GM18909 (cell line): ENCODE data around the gene CPT1B.
"Not testable (repeated sequence)": the region's sequence is repeated elsewhere in the genome, so short reads cannot be mapped to it uniquely, and the experiment has no call there.

Source experiments
- ATAC-seq: cut with Tn5 transposase; IDR thresholded peaks from one replicate; pipeline ENCODE4 v1.9.1; 2021; ENCODE audit warnings: mild to moderate bottlenecking; ENCODE audit not compliant: unreplicated experiment, poor library complexity

Gene CPT1B

DNA sequence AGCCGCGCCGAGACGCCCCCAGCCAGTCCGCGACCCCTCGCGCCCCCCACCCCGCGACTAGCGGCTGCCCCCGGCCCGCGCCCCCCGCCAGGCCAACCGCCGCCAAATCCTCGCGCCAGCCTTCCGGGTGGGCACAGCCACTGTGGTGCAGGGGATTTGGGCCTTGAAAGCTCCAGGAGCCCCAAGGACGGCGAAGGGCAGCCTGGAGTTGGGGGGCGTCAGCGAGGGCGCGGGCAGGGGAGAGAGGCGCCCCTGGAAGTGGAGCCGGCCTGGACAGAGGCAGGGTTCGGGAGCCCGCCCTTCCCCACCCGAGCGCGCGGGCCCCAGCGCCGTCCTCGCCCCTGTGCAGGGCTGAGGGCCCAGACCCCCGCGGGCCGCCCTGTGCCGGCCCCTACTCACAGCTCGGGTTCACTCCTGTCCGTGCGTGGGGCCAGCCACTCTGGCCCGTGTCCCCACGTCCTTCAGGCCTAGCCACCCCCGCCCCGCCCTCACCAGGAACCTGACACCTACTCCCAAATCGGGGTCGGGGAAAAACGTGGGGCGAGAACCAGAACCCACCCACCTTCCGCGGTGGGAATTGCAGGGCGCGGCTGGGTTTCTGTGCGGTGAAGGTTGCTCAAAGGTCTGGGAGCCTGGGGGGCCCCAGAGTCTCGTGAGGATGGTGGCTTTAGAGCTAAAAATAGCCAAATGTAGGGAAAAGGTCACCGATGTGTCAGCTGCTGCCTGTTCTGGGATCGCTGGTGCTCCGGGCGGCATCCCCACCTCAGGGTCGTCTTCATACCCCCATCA is at the start of gene CPT1B:
TSS of gene CPT1B (minus strand) at position 441 of the 789 bp plus-strand sequence. CDS start 512 bp downstream, outside the sequence.
- no peak for ATAC-seq

DNA sequence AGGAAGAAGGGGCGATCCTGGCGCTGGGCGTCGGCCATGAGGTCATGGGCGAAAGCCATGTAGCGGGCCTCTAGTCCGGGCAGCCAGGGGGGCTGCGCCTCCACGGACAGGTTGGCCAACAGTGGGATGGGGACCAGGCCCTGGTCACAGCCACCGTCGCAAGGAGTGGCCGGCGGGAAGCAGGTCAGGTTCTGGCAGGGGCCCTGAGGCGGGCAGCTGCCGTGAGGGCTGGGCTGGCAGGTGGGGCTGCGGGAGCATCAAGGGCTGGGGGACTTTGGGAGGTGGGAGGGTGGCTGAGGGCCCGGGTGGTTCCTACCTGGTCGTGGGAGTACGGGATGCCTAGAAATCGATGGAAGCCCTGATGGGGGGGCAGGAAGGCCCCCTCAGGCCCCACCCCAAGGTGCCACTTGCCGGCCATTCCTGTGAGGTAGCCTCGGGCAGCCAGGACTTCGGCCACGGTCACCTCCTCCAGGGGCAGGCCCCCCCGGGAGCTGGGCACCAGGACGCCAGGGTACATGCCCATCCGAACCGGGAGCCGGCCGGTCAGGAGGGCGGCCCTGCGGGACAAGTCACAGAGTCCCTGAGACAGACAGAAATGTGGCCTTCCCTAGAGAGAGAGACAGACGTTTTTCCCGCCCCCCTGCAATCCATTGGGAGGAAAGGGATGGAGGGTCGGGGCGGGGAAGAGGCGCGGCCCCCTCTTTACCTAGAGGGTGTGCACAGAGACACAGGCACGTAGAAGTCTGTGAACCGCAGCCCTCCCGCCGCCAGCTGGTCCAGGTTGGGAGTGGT is 48.8 kb upstream of the CPT1B start:
- no peak for ATAC-seq

GRCh38 chr22:50626314-50626849 is 48.2 kb upstream of the CPT1B start:
- ATAC-seq, result no peak

GRCh38 chr22:50625568-50626313 is 47.5 kb upstream of the CPT1B start:
- ATAC-seq, result no peak

- ATAC-seq, result no peak
Measured at GRCh38 chr22:50625131-50625567, 46.9 kb upstream of the CPT1B start.

- no peak for ATAC-seq
Measured at GRCh38 chr22:50624347-50625130, 46.3 kb upstream of the CPT1B start.

GRCh38 chr22:50622723-50623327 is 44.6 kb upstream of the CPT1B start:
- ATAC-seq, result no peak

GRCh38 chr22:50621948-50622722 is 43.9 kb upstream of the CPT1B start:
- ATAC-seq, result no peak

DNA sequence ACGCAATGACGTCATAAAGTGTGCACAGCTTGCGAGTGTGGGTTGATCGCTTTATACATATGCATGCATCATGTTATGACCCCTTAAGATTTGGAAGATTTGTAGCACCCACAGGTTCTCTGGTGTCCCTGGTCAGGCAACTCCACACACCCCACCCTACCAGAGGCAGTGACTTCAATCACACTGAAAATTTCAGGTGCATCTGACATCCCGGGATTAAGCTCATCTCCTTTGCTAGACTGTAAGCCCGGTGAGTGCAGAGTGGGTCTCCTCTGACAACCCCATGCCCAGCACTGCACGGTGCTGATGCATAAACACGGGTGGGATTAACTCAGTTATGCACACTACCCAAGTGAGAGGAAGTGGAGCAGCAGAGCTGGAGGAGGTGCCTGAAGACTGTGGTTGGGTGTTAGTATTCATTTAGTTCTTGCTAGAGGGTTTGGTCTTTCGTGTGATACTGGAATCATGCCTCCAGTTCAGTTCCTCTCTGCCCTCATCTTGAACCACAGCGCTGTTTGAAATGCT is 43.2 kb upstream of the CPT1B start:
- ATAC-seq, result peak; percentile 43

DNA sequence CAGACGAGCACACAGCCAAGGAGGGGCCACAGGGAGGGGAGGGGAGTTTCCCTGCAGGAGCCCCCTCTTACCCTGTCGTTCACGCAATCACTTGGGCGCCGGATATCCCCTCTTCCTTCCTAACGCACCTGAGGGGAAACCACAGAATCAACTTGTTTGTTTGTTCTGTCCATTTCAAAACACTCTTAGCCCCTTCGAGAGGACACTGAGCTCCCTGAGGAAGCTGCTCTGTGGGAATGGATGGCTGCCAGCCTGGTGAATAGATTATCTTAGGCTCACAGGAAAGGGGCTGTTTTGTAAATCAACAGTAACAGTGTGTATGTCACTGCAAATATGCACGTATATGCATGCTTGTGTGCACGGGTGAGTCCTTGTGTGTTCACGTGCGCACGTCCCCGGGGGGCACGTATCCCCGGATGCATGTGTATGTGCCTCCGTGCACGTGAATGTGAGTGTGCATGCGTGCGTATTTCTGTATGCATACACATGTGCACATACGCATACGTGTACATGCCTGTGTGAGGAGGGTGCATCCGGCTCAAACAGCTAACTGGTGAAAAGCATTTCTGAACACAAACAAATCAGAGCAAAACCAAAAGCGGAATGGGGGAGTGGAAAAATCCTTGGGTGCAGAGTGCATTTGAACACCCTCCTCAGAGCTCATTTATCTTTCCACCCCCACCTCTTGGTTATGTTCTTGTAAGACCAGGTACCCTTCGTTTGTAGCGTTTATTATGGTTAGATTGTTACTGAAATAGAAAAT is 42.5 kb upstream of the CPT1B start:
- peak; percentile 60 for ATAC-seq

DNA sequence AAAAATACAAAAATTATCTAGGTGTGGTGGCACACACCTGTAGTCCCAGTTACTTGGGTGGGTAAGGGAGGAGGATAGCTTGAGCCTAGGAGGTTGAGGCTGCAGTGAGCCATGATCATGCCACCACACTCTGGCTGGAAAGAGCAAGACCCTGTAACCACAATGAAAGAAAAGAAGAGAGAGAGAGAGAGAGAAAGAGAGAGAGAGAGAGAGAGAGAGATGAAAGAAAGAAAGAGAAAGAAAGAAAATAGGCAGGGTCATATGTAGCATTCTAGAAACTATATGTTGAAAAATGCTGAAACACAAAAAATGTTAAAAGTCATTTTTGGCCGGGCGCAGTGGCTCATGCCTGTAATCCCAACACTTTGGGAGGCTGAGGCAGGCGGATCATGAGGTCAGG is 36.1 kb upstream of the CPT1B start:
- not testable (repeated sequence) for ATAC-seq

GRCh38 chr22:50613291-50613981 is 35.2 kb upstream of the CPT1B start:
- no peak for ATAC-seq

DNA sequence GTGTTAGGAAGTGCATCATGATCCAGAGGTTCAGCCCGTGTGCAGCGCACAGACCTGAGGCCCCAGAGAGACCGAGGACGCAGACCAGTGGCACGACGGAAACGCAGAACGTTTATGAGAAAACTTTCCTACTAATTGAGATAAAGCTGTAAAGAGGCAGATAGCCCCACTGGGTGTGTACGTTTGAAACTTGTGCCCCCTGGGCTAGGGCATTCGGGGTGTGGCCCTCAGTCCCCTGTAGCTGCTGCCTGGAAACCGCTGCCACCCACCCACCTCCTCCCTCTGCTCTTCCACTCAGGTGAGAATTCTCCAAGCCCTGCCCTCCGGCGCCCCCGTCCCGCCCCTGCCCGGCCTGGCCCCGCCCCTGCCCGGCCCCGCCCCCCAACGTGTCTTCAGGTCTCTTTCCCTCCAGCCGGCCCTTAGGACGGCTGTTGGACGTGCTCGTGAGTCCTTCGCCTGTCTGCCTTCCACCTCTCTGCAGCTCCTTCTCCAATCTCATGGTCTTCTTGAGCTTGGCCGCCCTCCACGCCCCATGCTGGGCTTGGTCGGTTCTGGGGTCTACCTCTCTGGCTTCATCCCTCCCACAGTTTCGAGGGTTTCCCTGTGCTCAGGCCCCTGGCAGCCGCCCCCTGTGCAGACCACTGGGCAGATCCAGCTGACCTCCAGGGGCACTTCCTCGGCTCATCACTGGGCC is 34.4 kb upstream of the CPT1B start:
- no peak for ATAC-seq

DNA sequence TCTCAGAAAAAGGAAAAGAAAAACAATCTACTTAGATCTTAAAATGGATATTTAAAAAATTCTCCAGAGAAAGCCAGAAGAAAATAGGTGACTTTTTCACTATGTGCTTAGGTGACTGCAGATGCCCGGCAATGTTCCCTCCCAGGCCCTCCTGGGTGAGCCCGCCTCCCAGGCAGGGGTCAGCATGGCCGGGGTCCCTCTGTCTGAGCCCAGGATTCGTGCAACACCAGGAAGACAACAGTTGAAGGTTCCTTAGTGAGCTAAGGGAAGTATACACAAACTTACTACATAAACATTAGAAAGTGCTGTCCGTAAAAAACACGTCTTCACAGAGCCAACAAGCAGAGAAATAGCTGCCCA is 33.9 kb upstream of the CPT1B start:
- ATAC-seq, result no peak

DNA sequence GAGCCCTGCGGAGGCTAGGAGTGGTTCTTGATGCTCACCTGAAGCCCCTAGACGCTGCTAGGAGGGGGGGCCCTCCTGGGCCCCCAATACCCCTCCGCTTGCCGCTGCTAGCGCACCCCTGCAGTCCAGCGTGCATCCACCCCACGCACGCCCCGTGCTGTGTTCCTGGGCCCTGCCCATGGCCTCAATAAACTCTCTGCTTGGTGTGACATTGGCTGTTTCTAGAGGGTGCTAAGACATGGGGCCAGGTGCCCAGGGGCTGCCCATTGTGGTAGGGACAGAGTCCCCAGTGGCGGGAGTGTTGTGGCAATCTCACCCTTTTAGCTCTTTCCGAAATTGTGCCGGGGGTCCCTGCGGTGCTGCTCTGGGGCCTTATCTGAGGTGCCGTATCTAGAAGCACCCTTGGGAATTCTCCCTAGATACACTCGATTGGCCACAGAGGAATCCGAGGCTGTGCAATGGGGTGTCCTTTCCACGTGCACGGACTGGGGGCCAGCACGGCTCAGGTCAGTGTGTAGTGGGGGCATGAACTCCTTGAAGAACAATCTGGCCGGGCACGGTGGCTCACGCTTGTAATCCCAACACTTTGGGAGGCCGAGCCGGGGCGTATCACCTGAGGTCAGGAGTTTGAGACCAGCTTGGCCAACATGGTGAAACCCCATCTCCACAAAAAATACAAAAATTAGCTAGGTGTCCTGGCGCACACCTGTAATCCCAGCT is 33.3 kb upstream of the CPT1B start:
- no peak for ATAC-seq

DNA sequence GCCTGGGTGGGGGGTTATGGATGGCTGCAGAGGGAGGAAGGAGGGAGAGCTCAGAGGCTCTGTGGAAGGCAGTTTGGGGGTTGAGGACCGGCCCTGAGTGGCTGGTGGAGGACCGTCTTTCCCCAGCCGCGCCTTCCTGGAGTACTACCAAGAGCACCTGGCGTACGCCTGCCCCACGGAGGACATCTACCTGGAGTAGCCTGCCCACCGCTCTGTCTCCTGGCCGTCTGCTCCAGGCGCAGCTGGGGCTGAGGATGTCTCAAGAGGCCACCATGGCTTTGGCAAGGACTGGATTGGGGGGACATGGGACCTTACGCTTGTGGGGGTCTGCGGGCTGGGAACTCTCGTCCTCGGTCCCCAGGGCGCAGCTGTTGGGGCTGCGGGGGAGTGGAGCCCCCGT is 32.4 kb upstream of the CPT1B start:
- no peak for ATAC-seq
